Activated naive CD4-positive, alpha-beta T cell treated with anti-CD3 and anti-CD28 coated beads, Interleukin-2, amount 10 ng/mL, durations not matched to agents 7 days and 5 days (primary cell): ENCODE data around the gene PPIB.

ENCODE experiments used
- CTCF ChIA-PET: fragments of 350-600 bp; sonication (Branson Sonifier 250); formaldehyde crosslinking; loops from one replicate; lab custom pipeline; 2021; ENCODE audit warnings: antibody characterized with exemption; lab: Charles Lee
- DNase-seq: peaks from one replicate; pipeline ENCODE4 v3.0.0-alpha.2; 2020
- H3K27ac Mint-ChIP-seq: one replicate; pipeline ENCODE4 v1.8.0; 2021; ENCODE audit warnings: mild to moderate bottlenecking, moderate library complexity, mixed read lengths
- H3K27me3 Mint-ChIP-seq: one replicate; pipeline ENCODE4 v1.8.0; 2021; ENCODE audit warnings: mild to moderate bottlenecking, mixed read lengths
- H3K36me3 Mint-ChIP-seq: one replicate; pipeline ENCODE4 v1.8.0; 2021; ENCODE audit warnings: mixed read lengths
- H3K4me1 Mint-ChIP-seq: one replicate; pipeline ENCODE4 v1.8.0; 2021; ENCODE audit warnings: mixed read lengths
- H3K4me3 Mint-ChIP-seq: one replicate; pipeline ENCODE4 v1.8.0; 2021; ENCODE audit warnings: mild to moderate bottlenecking, moderate library complexity, mixed read lengths
- H3K9me3 Mint-ChIP-seq: one replicate; pipeline ENCODE4 v1.8.0; 2021; ENCODE audit warnings: mixed read lengths

The PPIB gene

GRCh38 chr15:64162869-64163658 lies at the start of gene PPIB:
Gene PPIB (minus strand): TSS chr15:64163022. CDS start chr15:64162986, 36 bp downstream.
- H3K27me3 Mint-ChIP-seq, result no peaks in the 10 kb centered on the region
- no peaks in the 10 kb centered on the region for H3K9me3 Mint-ChIP-seq
- DNase-seq, result peak; percentile 98
- peaks cover 49% of the 10 kb centered on the region for H3K4me1 Mint-ChIP-seq
- H3K36me3 Mint-ChIP-seq, result peaks cover 40% of the 10 kb centered on the region
- CTCF ChIA-PET, result interaction anchor here (0.7 to 3.4 kb wide), 3 partner anchors 10 to 423 kb away, joined by 3 to 28 read pairs (median 3); partner anchors contain the start of gene SNX22
- H3K4me3 Mint-ChIP-seq, result peak within 1 kb of the TSS; percentile 89
- H3K27ac Mint-ChIP-seq, result peak within 1 kb of the TSS; percentile 97

GRCh38 chr15:64211696-64212095 lies 48.9 kb upstream of the PPIB start:
- no peak for DNase-seq
- Mint-ChIP-seq H3K4me1 (peaks cover 3% of the 10 kb centered on the region), H3K27ac (no peak overlapping the region), H3K36me3 (peaks cover 17% of the 10 kb centered on the region), H3K4me3 (no peak overlapping the region), H3K27me3 (no peaks in the 10 kb centered on the region), H3K9me3 (no peaks in the 10 kb centered on the region)
- CTCF ChIA-PET, result interaction anchor here (0.6 to 1.5 kb wide), 2 partner anchors 79 to 215 kb away, joined by 3 to 4 read pairs; no protein-coding TSS in a partner anchor

- peaks cover 3% of the 10 kb centered on the region for H3K4me1 Mint-ChIP-seq
- CTCF ChIA-PET, result interaction anchor here (0.6 to 2.3 kb wide), 6 partner anchors 149 to 856 kb away, joined by 3 to 11 read pairs (median 4); no protein-coding TSS in a partner anchor
- DNase-seq, result no peak
- no peak overlapping the region for H3K4me3 Mint-ChIP-seq
- H3K36me3 Mint-ChIP-seq, result peaks cover 20% of the 10 kb centered on the region
- H3K27me3 Mint-ChIP-seq, result no peaks in the 10 kb centered on the region
- no peak overlapping the region for H3K27ac Mint-ChIP-seq
- no peaks in the 10 kb centered on the region for H3K9me3 Mint-ChIP-seq
These were observed 47.5 kb upstream of the PPIB start for GRCh38 chr15:64210371-64210770.

GRCh38 chr15:64209680-64210334 lies 47.0 kb upstream of the PPIB start:
- Mint-ChIP-seq H3K4me3 (no peak overlapping the region), H3K4me1 (peaks cover 3% of the 10 kb centered on the region), H3K27me3 (no peaks in the 10 kb centered on the region), H3K9me3 (no peaks in the 10 kb centered on the region), H3K27ac (no peak overlapping the region), H3K36me3 (peaks cover 20% of the 10 kb centered on the region)
- no peak for DNase-seq
- CTCF ChIA-PET, result interaction anchor here (0.6 to 2.3 kb wide), 6 partner anchors 149 to 857 kb away, joined by 3 to 11 read pairs (median 4); no protein-coding TSS in a partner anchor

GRCh38 chr15:64205202-64205601 lies 42.4 kb upstream of the PPIB start:
- no peak for DNase-seq
- no peak overlapping the region for H3K4me3 Mint-ChIP-seq
- H3K4me1 Mint-ChIP-seq, result no peaks in the 10 kb centered on the region
- H3K9me3 Mint-ChIP-seq, result no peaks in the 10 kb centered on the region
- peaks cover 17% of the 10 kb centered on the region for H3K36me3 Mint-ChIP-seq
- H3K27ac Mint-ChIP-seq, result no peak overlapping the region
- CTCF ChIA-PET, result interaction anchor here (0.7 kb wide), 1 partner anchor 152 kb away, joined by 3 read pairs; no protein-coding TSS in a partner anchor
- H3K27me3 Mint-ChIP-seq, result no peaks in the 10 kb centered on the region

GRCh38 chr15:64197425-64197824 lies 34.6 kb upstream of the PPIB start:
- peaks cover 15% of the 10 kb centered on the region for H3K36me3 Mint-ChIP-seq
- H3K9me3 Mint-ChIP-seq, result no peaks in the 10 kb centered on the region
- CTCF ChIA-PET, result no interaction called here
- no peaks in the 10 kb centered on the region for H3K27me3 Mint-ChIP-seq
- H3K4me3 Mint-ChIP-seq, result no peak overlapping the region
- H3K4me1 Mint-ChIP-seq, result no peaks in the 10 kb centered on the region
- DNase-seq, result no peak
- no peak overlapping the region for H3K27ac Mint-ChIP-seq

GRCh38 chr15:64193971-64194370 lies 31.1 kb upstream of the PPIB start:
- Mint-ChIP-seq H3K36me3 (peaks cover 17% of the 10 kb centered on the region), H3K4me1 (no peaks in the 10 kb centered on the region), H3K4me3 (no peak overlapping the region), H3K27ac (no peak overlapping the region), H3K27me3 (no peaks in the 10 kb centered on the region), H3K9me3 (no peaks in the 10 kb centered on the region)
- no peak for DNase-seq
- CTCF ChIA-PET, result interaction anchor here (0.7 to 1.2 kb wide), 2 partner anchors 29 to 533 kb away, joined by 3 read pairs; no protein-coding TSS in a partner anchor

GRCh38 chr15:64191971-64192830 lies 29.4 kb upstream of the PPIB start:
- H3K4me1 Mint-ChIP-seq, result peaks cover 3% of the 10 kb centered on the region

GRCh38 chr15:64187396-64188191 lies 24.8 kb upstream of the PPIB start:
- Mint-ChIP-seq H3K9me3 (no peaks in the 10 kb centered on the region), H3K36me3 (peaks cover 19% of the 10 kb centered on the region), H3K4me1 (peaks cover 3% of the 10 kb centered on the region), H3K27ac (peak overlapping the region; percentile 75), H3K27me3 (no peaks in the 10 kb centered on the region), H3K4me3 (no peak overlapping the region)
- CTCF ChIA-PET, result interaction anchor here (0.6 to 0.8 kb wide), 2 partner anchors 12 to 482 kb away, joined by 3 read pairs; no protein-coding TSS in a partner anchor
- no peak for DNase-seq

More at GRCh38 chr15:64191971-64192830, 29.4 kb upstream of the PPIB start:
- no peak for DNase-seq
- H3K36me3 Mint-ChIP-seq, result peaks cover 22% of the 10 kb centered on the region
- no peaks in the 10 kb centered on the region for H3K27me3 Mint-ChIP-seq
- no peak overlapping the region for H3K4me3 Mint-ChIP-seq
- no peak overlapping the region for H3K27ac Mint-ChIP-seq
- CTCF ChIA-PET, result no interaction called here
- no peaks in the 10 kb centered on the region for H3K9me3 Mint-ChIP-seq

- Mint-ChIP-seq H3K27ac (no peak overlapping the region), H3K4me3 (no peak overlapping the region), H3K27me3 (no peaks in the 10 kb centered on the region), H3K4me1 (peaks cover 3% of the 10 kb centered on the region), H3K36me3 (peaks cover 22% of the 10 kb centered on the region), H3K9me3 (no peaks in the 10 kb centered on the region)
- CTCF ChIA-PET, result no interaction called here
- DNase-seq, result no peak
These were observed 22.5 kb upstream of the PPIB start for GRCh38 chr15:64185146-64185911.

GRCh38 chr15:64182859-64183370 lies 20.1 kb upstream of the PPIB start:
- Mint-ChIP-seq H3K9me3 (no peaks in the 10 kb centered on the region), H3K27ac (no peak overlapping the region)
- no peak for DNase-seq

GRCh38 chr15:64180235-64180824 lies 17.5 kb upstream of the PPIB start:
- Mint-ChIP-seq H3K9me3 (no peaks in the 10 kb centered on the region), H3K27me3 (no peaks in the 10 kb centered on the region), H3K4me1 (no peaks in the 10 kb centered on the region), H3K4me3 (no peak overlapping the region), H3K27ac (no peak overlapping the region), H3K36me3 (peaks cover 26% of the 10 kb centered on the region)
- CTCF ChIA-PET, result no interaction called here
- no peak for DNase-seq

More at GRCh38 chr15:64182859-64183370, 20.1 kb upstream of the PPIB start:
- H3K36me3 Mint-ChIP-seq, result peaks cover 22% of the 10 kb centered on the region
- H3K27me3 Mint-ChIP-seq, result no peaks in the 10 kb centered on the region
- H3K4me3 Mint-ChIP-seq, result no peak overlapping the region
- CTCF ChIA-PET, result no interaction called here
- no peaks in the 10 kb centered on the region for H3K4me1 Mint-ChIP-seq
